Measurements from ENCODE around the gene SELENOO. TPM values are rescaled to one million over a fixed set of nuclear protein-coding genes. Genes with fewer than 3 reads are reported as not detected.

Gene SELENOO
- total RNA-seq, 2 experiments from 2014 or later: 26.0 to 26.1 TPM

- Mint-ChIP-seq H3K36me3 (ENCODE audit: low read depth) (peaks cover 64% of the 10 kb centered on the region), H3K4me1 (ENCODE audit: low read depth) (peaks cover 10% of the 10 kb centered on the region), H3K27me3 (no peaks in the 10 kb centered on the region), H3K4me3 (no peak overlapping the region), H3K27ac (no peak overlapping the region), H3K9me3 (no peaks in the 10 kb centered on the region)
- TF ChIP-seq, protein P1, sequence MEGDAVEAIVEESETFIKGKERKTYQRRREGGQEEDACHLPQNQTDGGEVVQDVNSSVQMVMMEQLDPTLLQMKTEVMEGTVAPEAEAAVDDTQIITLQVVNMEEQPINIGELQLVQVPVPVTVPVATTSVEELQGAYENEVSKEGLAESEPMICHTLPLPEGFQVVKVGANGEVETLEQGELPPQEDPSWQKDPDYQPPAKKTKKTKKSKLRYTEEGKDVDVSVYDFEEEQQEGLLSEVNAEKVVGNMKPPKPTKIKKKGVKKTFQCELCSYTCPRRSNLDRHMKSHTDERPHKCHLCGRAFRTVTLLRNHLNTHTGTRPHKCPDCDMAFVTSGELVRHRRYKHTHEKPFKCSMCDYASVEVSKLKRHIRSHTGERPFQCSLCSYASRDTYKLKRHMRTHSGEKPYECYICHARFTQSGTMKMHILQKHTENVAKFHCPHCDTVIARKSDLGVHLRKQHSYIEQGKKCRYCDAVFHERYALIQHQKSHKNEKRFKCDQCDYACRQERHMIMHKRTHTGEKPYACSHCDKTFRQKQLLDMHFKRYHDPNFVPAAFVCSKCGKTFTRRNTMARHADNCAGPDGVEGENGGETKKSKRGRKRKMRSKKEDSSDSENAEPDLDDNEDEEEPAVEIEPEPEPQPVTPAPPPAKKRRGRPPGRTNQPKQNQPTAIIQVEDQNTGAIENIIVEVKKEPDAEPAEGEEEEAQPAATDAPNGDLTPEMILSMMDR (IDR thresholded peaks at IDR 0.05): no peak
- H3K4me1 ChIP-seq (ENCODE audit: insufficient read depth, low read length): peaks cover 8% of the 10 kb centered on the region
- ChIA-PET POLR2A (no interaction called here), CTCF (no interaction called here)
- no peaks in the 10 kb centered on the region for H3K9me3 ChIP-seq (ENCODE audit: control insufficient read depth in 1 of 2, insufficient read depth in 1 of 2, low read length in 2 of 2)
- H3K36me3 ChIP-seq (ENCODE audit: insufficient read depth, low read length): peaks cover 36% of the 10 kb centered on the region
- no peak overlapping the region for H3K4me3 ChIP-seq (ENCODE audit: low read length)
- intact Hi-C loops (cut with DNase I, micrococcal nuclease): no loop called here
- ATAC-seq (ENCODE audit: poor library complexity) (no peak), DNase-seq (no peak)
- no peak overlapping the region for H3K27ac ChIP-seq (ENCODE audit: low read depth in 1 of 2, low read length in 2 of 2)
- no peaks in the 10 kb centered on the region for H3K27me3 ChIP-seq (ENCODE audit: control insufficient read depth in 1 of 2, insufficient read depth in 2 of 2, low read length in 2 of 2)
Observed at GRCh38 chr22:50233223-50233622, 32.4 kb downstream of the SELENOO start.

GRCh38 chr22:50236731-50237409, 36.1 kb downstream of the SELENOO start:
- no peaks in the 10 kb centered on the region for H3K27me3 Mint-ChIP-seq
- Histone ChIP-seq H3K4me1 (ENCODE audit: insufficient read depth, low read length) (peaks cover 27% of the 10 kb centered on the region), H3K27me3 (ENCODE audit: control insufficient read depth in 1 of 2, insufficient read depth in 2 of 2, low read length in 2 of 2) (no peaks in the 10 kb centered on the region), H3K4me3 (ENCODE audit: low read length) (no peak overlapping the region), H3K36me3 (ENCODE audit: insufficient read depth, low read length) (peaks cover 39% of the 10 kb centered on the region), H3K27ac (ENCODE audit: low read depth in 1 of 2, low read length in 2 of 2) (no peak overlapping the region), H3K9me3 (ENCODE audit: control insufficient read depth in 1 of 2, insufficient read depth in 1 of 2, low read length in 2 of 2) (no peaks in the 10 kb centered on the region)
- intact Hi-C loops (cut with DNase I, micrococcal nuclease): no loop called here
- H3K9me3 Mint-ChIP-seq: no peaks in the 10 kb centered on the region
- peaks cover 17% of the 10 kb centered on the region for H3K4me1 Mint-ChIP-seq (ENCODE audit: low read depth)
- ChIA-PET CTCF (no interaction called here), POLR2A (interaction anchor here (0.6 kb wide), 1 partner anchor 95 kb away, joined by 6 read pairs; no protein-coding TSS in a partner anchor)
- peak; percentile 27 for ATAC-seq (ENCODE audit: poor library complexity)
- DNase-seq: peak in 1 of 14 experiments; percentile 30
- H3K36me3 Mint-ChIP-seq (ENCODE audit: low read depth): peaks cover 61% of the 10 kb centered on the region
- no peak overlapping the region for H3K4me3 Mint-ChIP-seq
- H3K27ac Mint-ChIP-seq: no peak overlapping the region
- TF ChIP-seq, protein P1 (IDR thresholded peaks at IDR 0.05): no peak

GRCh38 chr22:50238755-50239154, 37.9 kb downstream of the SELENOO start:
- Mint-ChIP-seq H3K9me3 (no peaks in the 10 kb centered on the region), H3K4me3 (no peak overlapping the region), H3K27ac (no peak overlapping the region), H3K36me3 (ENCODE audit: low read depth) (peaks cover 50% of the 10 kb centered on the region), H3K27me3 (no peaks in the 10 kb centered on the region), H3K4me1 (ENCODE audit: low read depth) (peaks cover 31% of the 10 kb centered on the region)
- Histone ChIP-seq H3K9me3 (ENCODE audit: control insufficient read depth in 1 of 2, insufficient read depth in 1 of 2, low read length in 2 of 2) (no peaks in the 10 kb centered on the region), H3K27me3 (ENCODE audit: control insufficient read depth in 1 of 2, insufficient read depth in 2 of 2, low read length in 2 of 2) (no peaks in the 10 kb centered on the region), H3K27ac (ENCODE audit: low read depth in 1 of 2, low read length in 2 of 2) (no peak overlapping the region), H3K36me3 (ENCODE audit: insufficient read depth, low read length) (peaks cover 33% of the 10 kb centered on the region), H3K4me1 (ENCODE audit: insufficient read depth, low read length) (peaks cover 46% of the 10 kb centered on the region), H3K4me3 (ENCODE audit: low read length) (no peak overlapping the region)
- DNase-seq (no peak), ATAC-seq (ENCODE audit: poor library complexity) (no peak)
- TF ChIP-seq, protein P1 (IDR thresholded peaks at IDR 0.05): no peak
- intact Hi-C loops (cut with DNase I, micrococcal nuclease): no loop called here
- ChIA-PET CTCF (no interaction called here), POLR2A (no interaction called here)
